EH (cell line): Measurements from ENCODE around the gene LMO1.
A peak's percentile ranks its signal among the peaks of the same experiment; 100 is the strongest.

ENCODE experiments used
- DNase-seq: peaks from one replicate; pipeline ENCODE4 v3.0.0-alpha.2; 2015; ENCODE audit warnings: low read depth

LMO1 gene

GRCh38 chr11:8263769-8264410 is at the start of gene LMO1:
TSS of gene LMO1 (minus strand) at chr11:8263878. CDS start at chr11:8263362, 516 bp downstream.
- DNase-seq = peak; percentile 72

- DNase-seq = no peak
Observed at GRCh38 chr11:8312986-8313385, 49.3 kb upstream of the LMO1 start.

GRCh38 chr11:8311366-8311765 is 47.7 kb upstream of the LMO1 start:
- DNase-seq = no peak

- no peak for DNase-seq
Observed at GRCh38 chr11:8310743-8311298, 47.1 kb upstream of the LMO1 start.

- DNase-seq = no peak
Observed at GRCh38 chr11:8309862-8310261, 46.2 kb upstream of the LMO1 start.

GRCh38 chr11:8309311-8309710 is 45.6 kb upstream of the LMO1 start:
- no peak for DNase-seq

GRCh38 chr11:8307601-8308000 is 43.9 kb upstream of the LMO1 start:
- DNase-seq = no peak

GRCh38 chr11:8301622-8302021 is 37.9 kb upstream of the LMO1 start:
- no peak for DNase-seq

GRCh38 chr11:8298801-8299786 is 35.4 kb upstream of the LMO1 start:
- no peak for DNase-seq

GRCh38 chr11:8297781-8298440 is 34.2 kb upstream of the LMO1 start:
- no peak for DNase-seq

- DNase-seq = no peak
Observed at GRCh38 chr11:8296872-8297271, 33.2 kb upstream of the LMO1 start.

- no peak for DNase-seq
Observed at GRCh38 chr11:8296038-8296649, 32.5 kb upstream of the LMO1 start.

- DNase-seq = no peak
Observed at GRCh38 chr11:8294251-8294935, 30.7 kb upstream of the LMO1 start.

GRCh38 chr11:8293171-8293570 is 29.5 kb upstream of the LMO1 start:
- DNase-seq = no peak

- no peak for DNase-seq
Observed at GRCh38 chr11:8292351-8292750, 28.7 kb upstream of the LMO1 start.

- DNase-seq = no peak
Observed at GRCh38 chr11:8291421-8292350, 28.0 kb upstream of the LMO1 start.

GRCh38 chr11:8290081-8290810 is 26.6 kb upstream of the LMO1 start:
- DNase-seq = no peak

GRCh38 chr11:8289492-8289918 is 25.8 kb upstream of the LMO1 start:
- no peak for DNase-seq

GRCh38 chr11:8288824-8289491 is 25.3 kb upstream of the LMO1 start:
- DNase-seq = no peak
